ENCODE results near the gene CFC1B. TPM values are rescaled to one million over a fixed set of nuclear protein-coding genes. Genes with fewer than 3 reads are reported as not detected.

The CFC1B gene
- polyA plus RNA-seq, 3 donors from 2014 or later: not detected

Other genes with a start within 250 kb of the CFC1B start
- gene IMP4, start 178.3 kb upstream of the CFC1B start, polyA plus RNA-seq: 100 to 1,000 TPM in 1 of 3 donors, 10 to 100 TPM in 2; 45.3 to 103 (median 84.7) TPM
- 100 to 1,000 TPM in 1 of 3 donors, 10 to 100 TPM in 2; 89.4 to 190 (median 91.1) TPM for gene PTPN18, start 165.2 kb upstream of the CFC1B start, polyA plus RNA-seq
- not detected for gene POTEI, start 11.9 kb upstream of the CFC1B start, polyA plus RNA-seq
- gene CFC1, start 78.4 kb downstream of the CFC1B start, polyA plus RNA-seq: under 1 TPM in 1 of 3 donors, not detected in 2; 0.20 TPM
- not detected for gene POTEJ, start 90.2 kb downstream of the CFC1B start, polyA plus RNA-seq
- not detected for gene GPR148, start 207.8 kb downstream of the CFC1B start, polyA plus RNA-seq
- not detected for gene AMER3, start 234.3 kb downstream of the CFC1B start, polyA plus RNA-seq